NCI-H345 (cell line): Measurements from ENCODE around the gene KRTAP20-3.

Source experiments
- DNase-seq: peaks from one replicate; lab custom pipeline; 2025; lab: John Stamatoyannopoulos, UW

Gene KRTAP20-3

GRCh38 chr21:30684506-30684905 is 41.8 kb downstream of the KRTAP20-3 start:
- no peak for DNase-seq

GRCh38 chr21:30689822-30690221 is 47.2 kb downstream of the KRTAP20-3 start:
- no peak for DNase-seq
